Hematopoietic multipotent progenitor cell treated with erythropoietin and hydrocortisone succinate and interleukin-3 and kit ligand, for 6 days (in vitro differentiated cells): ENCODE measurements around the gene FGF5.
"Not testable (repeated sequence)": the region's sequence is repeated elsewhere in the genome, so short reads cannot be mapped to it uniquely, and the experiment has no call there.

ENCODE experiments used
- DNase-seq: peaks from one replicate; pipeline ENCODE4 v3.0.0-alpha.2; 2015

The FGF5 gene

DNA sequence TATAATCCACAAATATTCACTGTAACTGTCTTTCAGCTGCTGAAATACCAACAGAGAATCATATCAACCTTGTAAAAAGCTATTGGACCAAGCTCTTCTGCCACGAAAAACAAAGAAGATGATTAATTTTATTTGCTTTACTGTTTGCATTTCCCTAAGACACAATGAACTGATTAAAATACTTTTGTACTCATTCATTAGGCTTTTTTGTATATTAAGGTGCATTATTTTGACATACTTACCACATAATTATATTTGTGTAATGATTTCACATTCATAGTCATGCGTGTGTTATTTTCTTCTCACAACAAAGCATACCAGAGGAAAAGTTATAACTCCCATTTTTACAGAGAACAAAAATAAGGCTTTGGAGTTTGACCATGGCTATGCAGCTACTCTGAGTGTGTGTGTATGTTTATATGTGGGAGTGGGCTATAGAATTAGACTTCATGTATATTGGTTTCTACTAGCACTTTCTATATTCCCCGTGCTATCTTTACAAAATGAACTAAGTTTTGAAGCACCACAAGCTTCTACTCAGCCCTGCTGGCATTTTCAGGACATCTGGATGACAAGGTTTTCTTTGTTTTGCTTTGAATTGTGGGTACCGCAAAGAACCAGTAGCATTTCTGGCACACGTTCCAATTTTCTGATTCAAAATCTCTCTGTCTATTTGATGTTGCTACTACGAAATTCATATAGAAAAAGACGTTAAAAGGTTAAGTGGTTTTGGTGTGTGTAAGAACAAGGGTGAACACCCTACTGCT, 11.0 kb upstream of the FGF5 start:
- no peak for DNase-seq

DNA sequence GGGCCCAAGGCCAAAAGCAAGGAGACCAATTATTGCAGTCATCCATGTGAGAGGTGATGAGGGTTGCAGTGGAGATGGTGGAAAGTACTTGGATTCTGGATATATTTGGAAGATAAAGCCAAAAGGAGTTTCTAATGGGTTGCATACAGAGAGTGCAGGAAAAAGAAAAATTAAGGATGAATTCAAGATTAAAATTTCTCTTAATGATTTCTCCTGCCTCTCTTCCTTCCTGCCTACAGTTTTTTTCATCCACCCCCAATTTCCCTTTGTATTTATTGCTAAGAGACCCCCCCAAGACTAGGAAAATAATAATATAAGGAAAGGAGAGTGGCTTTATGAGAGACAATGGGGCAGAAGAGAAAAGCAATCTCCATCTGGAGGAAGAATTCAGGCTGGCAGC, 8.6 kb upstream of the FGF5 start:
- DNase-seq: no peak

DNA sequence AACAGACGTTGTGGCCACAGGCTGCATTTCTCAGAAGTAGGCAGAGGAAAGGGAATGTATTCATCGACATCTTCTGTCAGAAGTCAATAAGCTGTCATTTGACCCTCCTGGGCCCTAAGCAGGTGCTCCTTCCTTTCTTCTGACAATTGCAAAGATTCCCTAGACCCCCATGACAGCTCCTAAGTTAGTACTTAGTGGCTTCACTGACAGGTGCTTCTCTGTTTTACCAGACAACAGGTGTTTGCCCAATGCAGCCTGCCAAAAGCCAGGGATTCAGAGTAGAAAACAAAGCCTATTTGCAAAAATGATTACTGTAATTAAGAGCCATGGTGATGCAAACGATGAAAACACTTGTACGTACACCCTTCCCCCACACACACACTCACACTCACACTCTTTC, 7.5 kb upstream of the FGF5 start:
- no peak for DNase-seq

DNA sequence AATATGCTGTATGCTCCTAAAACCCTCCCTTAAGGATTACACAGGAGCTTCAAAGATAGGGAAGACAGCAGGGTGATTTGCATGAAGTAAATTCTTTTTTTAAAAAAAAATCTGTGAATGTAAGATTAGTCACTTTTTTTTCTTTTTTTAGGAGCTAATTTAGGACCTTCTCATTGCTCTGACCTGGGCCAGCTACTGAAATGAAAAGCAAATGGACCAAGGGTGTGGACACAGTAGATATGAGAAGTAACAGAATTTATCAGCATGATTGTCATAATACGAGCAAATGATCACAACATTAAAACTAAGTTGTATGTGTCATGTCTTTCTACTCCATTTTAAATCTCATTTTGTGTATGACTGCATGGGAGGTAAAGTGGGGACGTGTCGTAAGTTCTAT, 6.6 kb upstream of the FGF5 start:
- no peak for DNase-seq

DNA sequence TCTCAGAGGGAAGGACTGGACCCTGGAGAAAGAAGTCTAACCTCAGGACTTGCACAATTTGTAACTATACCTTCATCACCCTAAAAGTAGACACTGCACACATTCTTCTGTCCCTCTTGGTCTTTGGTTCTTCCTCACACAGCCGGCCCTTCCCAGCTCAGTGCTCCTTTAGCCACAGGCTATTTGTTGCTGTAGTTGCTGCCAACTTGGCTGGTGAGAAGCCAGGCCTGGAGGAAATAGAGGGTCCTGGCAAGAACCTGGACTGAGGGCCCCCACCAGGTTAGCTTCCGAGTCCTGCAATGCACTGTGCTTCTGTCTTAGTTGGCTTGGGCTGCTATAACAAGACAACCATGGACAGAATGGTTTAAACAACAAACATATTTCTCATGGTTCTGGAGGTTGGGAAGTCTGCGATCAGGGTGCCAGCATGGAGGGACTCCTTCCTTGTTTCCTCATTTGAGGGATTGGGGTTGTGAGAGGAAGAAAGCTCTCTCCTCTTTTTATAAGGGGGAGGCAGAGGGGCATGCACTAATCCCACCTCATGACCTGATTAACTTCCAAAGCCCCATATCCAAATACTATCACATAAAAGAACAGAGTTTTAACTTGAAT, 4.4 kb upstream of the FGF5 start:
- DNase-seq: no peak

DNA sequence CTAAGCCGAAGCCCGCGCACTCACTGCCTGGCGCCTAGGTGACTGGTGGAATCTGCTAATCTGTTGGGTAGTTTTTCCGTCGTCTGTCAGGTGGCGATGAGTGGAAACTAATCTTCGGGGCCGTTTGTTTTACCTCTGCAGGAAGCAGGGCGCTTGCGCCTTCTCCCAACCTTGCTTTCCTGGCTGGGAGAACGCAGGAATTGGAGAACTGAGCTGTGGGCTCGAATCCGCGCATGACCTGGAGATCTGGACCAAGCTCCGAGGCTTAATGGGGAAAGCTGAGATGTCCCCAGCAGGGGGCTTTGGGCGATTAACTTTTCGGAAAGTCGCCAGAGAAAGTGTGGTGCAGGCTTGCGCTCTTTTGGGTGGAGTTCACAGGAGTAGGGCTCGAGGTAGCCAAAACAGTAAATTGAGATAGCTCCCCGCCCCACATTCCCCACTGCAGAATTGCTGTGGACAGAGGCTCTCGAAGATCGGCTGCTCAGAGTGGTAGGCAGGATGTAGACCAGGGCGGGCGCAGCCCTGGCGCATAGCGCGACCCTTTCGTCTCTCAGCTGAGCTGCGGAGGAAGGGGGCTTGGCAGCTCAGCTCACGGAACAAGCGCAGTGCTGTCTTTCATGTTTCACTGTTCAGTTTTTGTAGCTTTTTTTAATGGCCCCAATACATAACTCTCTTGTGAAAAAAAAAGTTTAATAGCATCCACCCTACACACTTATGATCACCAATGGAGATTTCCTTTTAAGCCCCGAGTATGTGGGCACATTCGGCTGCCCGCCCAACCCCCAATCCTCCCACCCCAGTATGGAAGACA, 2.7 kb upstream of the FGF5 start:
- no peak for DNase-seq

DNA sequence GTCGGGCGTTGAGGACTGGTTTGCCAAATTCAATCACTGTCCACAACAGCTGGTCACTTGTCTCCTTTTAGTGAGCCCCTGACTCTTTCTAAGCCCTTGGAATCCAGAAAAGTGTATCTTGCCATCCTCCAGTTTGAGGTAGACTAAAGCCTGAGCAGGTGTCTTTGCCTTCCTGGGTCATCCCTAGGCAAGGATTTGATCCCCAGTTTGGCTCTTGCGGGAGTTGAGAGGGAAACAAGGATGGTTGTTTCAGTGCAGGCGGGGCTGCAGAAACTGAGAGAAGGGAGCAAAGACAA, 2.2 kb upstream of the FGF5 start:
- no peak for DNase-seq

DNA sequence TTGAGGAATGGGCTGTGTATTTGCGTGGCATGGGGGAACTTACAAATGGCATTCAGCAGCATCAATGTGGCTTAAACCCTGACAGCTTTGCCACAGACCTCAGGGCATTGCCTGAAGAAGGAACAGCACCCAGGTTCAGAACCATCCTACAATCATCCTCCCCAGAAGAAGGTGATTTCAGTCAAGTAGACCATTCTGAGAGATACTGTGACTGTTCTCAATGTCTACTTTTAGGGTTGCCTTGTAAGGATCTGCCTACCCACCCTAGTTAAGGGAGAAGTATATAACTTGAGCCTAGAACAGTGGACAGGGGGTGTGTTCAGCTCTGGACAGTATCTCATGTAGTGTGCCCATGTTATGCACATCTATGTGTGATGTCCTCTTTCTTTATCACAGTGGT, 1.6 kb upstream of the FGF5 start:
- DNase-seq: no peak

DNA sequence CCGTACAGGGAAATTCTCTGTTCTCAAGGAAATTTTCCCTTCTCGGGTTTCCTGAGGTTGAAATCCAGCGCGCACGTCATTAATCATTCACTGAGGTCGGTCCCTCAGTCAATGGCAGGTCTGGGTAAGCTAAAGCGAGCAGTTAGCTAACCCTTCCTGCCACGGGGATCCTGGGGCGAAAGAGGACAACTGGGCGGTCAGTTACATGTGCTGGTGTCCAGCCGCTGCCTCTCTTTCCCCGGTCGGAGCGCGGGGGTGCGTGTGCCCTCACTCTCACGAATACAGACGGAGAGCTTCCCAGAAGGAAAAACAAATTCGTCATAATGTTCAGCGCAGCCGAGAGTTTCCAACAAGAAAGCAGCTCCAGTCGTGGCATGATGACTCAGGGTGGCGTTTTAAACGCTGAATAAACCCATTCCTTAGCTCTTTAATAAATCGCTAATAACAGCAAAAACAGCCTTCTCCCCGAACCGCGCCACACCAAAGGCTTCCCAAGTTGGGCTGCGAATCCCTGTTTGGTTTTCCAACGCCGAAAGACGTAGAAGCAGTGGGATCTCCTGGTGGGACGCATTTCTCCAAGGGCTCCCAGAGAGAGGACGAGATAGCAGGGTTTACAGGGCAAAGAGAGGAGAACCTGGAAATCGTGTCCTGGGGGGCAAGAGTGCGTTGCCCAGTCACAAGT, 752 bp upstream of the FGF5 start:
- no peak for DNase-seq

DNA sequence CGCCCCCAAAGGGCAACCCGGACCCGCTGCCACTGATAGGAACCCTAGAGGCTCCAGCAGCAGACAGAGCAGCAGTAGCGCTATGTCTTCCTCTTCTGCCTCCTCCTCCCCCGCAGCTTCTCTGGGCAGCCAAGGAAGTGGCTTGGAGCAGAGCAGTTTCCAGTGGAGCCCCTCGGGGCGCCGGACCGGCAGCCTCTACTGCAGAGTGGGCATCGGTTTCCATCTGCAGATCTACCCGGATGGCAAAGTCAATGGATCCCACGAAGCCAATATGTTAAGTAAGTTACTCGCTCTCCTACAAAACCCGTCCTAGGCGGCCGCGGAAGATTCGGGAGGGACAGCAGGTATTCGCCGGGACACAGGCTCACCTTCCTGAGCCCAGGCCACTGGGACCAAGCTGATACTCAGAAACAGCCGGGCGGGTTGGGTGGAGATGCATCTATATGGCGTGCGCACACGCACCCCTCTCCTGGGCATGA, 477 bp downstream of the FGF5 start:
- DNase-seq: peak; percentile 33

DNA sequence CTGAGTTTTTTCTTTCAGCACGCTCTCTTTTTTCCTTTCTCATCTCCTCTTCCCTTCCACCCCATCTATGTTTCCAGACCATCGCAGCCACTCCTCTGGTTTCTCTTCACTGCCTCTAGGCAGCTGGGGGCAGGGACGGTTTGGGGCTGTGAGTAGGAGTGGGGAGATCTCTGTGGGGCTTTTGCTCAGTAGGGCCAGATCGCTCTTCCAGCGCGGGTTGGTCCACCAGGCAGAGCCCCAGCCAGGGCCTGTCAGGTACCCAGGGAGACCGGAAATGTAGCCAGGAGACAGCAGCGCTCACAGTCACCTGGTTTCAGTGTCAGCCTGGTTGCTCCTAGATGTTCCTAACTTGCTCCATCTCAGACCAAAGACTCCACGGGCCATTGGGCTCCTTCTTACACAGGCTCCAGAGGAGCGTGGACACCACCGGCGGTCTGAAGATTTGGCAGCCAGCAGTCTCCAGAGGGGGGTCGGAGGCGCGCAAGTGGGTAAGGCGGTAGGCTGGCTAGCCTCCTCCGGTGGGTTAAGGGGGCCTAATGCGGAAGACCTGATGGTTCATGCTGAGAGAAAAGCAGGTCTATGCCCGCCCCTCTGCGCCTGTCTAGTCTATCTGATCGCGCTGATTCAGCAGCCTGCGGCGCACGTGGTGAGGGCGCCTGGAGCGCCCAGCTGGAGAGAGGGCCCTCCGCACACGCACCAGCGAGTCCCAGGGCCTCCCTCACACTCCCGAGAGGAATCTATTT, 1.8 kb downstream of the FGF5 start:
- DNase-seq: no peak

DNA sequence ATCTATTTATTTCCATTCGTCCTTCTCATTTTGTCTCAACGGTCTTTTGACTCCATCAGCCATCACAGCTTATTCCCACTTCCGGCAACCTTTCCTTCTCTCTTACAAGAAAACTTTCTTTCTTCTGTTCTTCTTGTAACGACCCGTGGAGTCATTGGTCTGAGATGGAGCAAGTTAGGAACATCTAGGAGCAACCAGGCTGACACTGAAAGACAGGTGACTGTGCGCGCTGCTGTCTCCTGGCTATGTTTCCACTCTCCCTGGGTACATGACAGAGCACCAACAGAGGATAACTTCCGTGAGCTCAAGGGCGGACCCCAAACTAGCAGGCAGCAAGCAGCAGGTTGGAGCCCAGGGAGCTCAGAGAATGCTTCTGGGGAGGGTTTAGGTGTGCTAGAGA, 2.5 kb downstream of the FGF5 start:
- DNase-seq: no peak

DNA sequence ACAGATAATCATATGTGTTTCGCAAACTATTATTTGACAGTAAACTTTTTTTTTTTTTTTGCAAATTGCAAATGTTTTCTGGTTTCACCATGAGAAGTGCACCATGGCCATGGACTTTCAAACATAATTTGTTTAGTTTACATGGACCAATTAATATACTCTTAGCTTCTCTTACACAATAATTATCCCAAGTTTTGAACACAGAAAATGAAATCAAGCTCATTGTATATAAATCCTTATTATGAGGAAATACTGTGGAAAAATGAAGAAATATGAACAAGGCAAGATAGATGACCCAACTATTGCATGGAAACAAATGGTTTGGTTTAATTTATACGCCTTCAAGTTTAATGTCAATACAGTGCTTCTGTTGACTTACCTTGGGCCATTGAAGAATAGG, 3.9 kb downstream of the FGF5 start:
- no peak for DNase-seq

DNA sequence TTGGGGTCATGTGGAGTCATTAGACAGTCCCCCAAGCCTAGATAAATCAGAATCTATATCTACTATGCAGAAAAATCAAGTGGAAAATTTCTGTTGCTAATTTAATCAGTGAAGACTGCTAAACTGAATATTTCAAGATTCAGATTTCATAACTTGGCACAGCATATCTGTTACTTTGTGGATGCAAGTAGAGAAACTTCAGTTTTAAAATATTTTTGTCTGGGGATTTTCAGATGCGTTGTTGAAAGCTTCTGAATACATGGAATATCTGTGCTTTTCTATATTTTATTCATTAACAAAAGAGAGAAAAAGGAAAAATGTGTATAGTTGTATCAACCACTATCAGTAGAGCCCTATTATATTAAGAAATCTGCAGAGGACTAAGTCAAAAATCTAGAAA, 4.4 kb downstream of the FGF5 start:
- DNase-seq: no peak

DNA sequence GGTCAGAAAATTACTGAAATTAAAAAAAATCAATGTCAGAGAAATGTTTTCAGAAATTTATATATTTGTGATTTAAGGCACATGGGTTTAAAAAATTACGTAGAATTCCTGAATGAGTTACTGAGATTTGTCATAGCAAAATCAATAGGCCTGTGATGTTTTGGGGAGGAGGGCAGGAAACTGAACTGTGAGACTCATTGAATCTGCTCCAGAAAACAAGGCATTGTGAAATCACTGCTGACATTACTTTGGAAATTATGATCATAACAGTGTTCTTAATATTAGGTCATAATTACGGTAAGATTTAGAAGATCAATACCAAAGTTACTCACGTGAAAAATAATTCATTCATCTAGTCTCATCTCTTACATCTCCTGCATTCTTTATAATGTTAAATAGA, 5.3 kb downstream of the FGF5 start:
- DNase-seq: no peak

DNA sequence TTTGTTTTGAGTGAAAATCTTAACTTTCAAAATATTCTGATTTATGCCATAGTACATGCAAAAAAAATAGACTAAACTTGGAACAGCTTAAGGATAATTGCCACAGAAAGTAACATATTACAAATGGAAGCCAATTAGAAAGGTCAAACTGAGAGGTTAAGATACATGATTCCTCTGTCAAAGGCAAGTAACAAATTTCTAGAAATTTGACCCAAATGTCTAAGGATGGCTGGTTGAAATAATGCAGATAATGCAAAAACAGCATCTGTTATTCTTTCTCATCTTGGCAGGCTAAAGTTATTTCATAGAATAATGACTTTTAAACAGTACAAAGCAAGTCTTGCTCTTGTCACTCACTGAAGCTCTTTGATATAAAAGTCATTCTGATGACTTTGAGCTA, 10.5 kb downstream of the FGF5 start:
- no peak for DNase-seq

DNA sequence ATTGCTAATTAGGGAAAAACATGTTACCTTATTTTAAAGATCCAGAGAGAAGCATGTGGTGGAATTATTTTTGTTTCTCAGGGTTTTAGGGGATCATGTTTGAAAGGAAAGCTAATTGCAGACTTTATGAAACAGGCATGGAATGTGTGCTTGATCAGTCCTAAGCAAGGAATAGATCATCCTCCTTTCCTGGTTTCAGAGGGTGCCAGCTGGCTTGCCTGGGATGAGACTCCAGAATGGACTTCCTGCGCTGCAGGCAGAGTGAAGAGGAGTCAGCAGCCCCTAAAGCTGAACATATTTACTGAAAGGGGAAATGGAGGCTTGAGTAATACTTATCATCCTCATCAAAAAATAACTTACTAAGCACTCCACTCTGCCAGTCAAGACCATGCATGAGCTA, 13.3 kb downstream of the FGF5 start:
- no peak for DNase-seq

DNA sequence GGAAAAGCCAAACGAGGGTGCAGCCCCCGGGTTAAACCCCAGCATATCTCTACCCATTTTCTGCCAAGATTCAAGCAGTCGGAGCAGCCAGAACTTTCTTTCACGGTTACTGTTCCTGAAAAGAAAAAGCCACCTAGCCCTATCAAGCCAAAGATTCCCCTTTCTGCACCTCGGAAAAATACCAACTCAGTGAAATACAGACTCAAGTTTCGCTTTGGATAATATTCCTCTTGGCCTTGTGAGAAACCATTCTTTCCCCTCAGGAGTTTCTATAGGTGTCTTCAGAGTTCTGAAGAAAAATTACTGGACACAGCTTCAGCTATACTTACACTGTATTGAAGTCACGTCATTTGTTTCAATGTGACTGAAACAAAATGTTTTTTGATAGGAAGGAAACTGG, 20.0 kb downstream of the FGF5 start:
- no peak for DNase-seq

DNA sequence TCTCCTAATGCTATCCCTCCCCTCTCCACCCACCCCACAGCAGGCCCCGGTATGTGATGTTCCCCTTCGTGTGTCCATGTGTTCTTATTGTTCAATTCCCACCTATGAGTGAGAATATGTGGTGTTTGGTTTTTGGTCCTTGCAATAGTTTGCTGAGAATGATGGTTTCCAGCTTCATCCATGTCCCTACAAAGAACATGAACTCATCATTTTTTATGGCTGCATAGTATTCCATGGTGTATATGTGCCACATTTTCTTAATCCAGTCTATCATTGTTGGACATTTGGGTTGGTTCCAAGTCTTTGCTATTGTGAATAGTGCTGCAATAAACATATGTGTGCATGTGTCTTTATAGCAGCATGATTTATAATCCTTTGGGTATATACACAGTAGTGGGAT, 24.2 kb downstream of the FGF5 start:
- not testable (repeated sequence) for DNase-seq

DNA sequence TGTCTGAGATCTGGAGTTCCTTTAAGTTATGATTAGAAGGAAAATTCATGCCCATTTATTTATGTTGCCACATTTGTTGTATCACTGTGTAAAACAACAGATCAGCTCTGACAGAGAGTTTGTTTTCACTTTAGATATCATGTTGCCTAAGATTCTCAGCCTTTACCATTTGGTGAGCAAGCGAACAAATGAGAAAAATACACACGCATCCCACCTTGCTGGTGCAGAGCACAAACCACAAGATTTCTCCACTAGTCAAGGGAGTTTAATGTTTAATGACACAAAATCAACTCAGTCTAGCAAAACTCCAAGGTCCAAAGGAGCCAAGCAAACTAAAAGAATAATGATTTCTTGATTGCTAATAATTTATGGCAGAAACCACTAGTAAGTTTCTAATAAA, 27.7 kb downstream of the FGF5 start:
- DNase-seq: no peak

DNA sequence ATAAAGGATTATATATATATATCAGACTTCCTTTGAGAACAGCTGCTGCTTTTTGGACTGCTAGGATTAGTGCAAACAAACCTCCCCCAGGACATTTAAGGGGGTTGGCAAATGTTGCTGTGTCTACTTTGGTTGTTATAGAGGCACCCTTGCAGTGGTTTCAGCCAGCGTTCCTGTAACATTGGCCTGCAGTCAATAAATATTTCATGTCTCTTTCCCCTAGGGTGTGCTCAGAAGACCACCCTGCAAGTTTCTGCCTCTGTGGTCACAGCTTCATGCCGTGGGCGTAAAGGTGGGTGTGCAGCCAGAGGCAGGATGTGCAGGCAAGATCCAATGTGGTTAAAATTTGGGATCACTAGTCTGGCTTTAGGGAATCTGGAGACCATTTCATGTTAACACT, 28.9 kb downstream of the FGF5 start:
- no peak for DNase-seq

DNA sequence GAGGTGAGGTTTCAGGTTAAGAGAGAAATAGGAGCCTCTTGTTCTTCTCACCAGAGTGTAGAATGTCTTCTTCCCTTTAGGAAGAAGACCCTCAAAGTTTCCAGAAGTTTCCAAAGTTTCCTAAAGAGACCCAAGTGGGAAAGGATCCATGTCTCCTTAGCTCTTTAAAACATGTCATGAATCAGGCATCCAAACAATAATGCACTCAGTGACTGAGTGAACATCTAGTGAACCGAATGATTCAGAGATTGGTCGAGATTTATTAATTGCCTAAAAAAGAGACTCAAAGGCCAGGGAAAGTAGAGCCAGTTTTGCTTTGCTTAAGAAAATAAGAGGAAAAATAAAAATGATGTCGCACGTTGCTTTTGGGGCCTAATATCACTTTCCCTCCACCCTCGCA, 29.4 kb downstream of the FGF5 start:
- DNase-seq: no peak

DNA sequence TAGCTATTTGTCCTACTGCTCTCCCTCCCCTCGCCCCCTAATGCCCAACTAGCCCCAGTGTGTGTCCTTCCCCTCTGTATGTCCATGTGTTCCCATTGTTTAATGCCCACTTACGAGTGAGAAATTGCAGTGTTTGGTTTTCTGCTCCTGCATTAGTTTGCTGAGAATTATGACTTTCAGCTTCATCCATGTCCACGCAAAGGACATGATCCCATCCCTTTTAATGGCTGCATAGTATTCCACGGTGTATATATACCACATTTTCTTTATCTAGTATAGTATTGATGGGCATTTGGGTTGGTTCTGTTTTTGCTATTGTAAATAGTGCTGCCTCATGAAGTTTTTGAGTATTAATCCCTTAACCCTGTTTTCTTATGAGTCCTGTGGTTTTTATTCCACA, 35.4 kb downstream of the FGF5 start:
- no peak for DNase-seq
